Panc1 (cell line): ENCODE data around the gene PLET1. TPM values are rescaled to one million over a fixed set of nuclear protein-coding genes. Genes with fewer than 3 reads are reported as not detected.

Experiments used
- ATAC-seq: fragments of 200-7000 bp; cut with Tn5 transposase; 2 replicates; pipeline ENCODE4 v1.9.1; 2020; ENCODE audit warnings: mild to moderate bottlenecking, moderate library complexity
- BruUV-seq: library from RNA; stranded (reverse); fragments of 400-500 nt; replicated peaks from 2 replicates; lab custom pipeline; 2021; lab: Mats Ljungman, UMichigan
- CTCF ChIA-PET: fragments of 300-600 bp; sonication (Branson Sonifier 250); formaldehyde crosslinking; loops from one replicate; lab custom pipeline; 2022; ENCODE audit warnings: antibody characterized with exemption; lab: Charles Lee
- POLR2A ChIA-PET: fragments of 300-600 bp; sonication (Branson Sonifier 250); formaldehyde crosslinking; loops from one replicate; lab custom pipeline; 2022; ENCODE audit warnings: antibody characterized with exemption; lab: Charles Lee
- DNase-seq: peaks from one replicate; pipeline ENCODE4 v3.0.0-alpha.2; 2010; ENCODE audit warnings: low read depth, low spot score
- H3K27ac ChIP-seq: 2 replicates; pipeline ENCODE4 v1.5.1; 2011; ENCODE audit warnings: mild to moderate bottlenecking, low read length, inconsistent platforms
- H3K27me3 ChIP-seq: fragments of 200-500 bp; sonication (Bioruptor generic); 2 replicates; pipeline ENCODE4 v1.6.0; 2014; ENCODE audit warnings: low read length, inconsistent platforms; ENCODE audit not compliant: control insufficient read depth, insufficient read depth
- H3K36me3 ChIP-seq: fragments of 200-500 bp; sonication (Bioruptor generic); 2 replicates; pipeline ENCODE4 v1.5.1; 2014; ENCODE audit warnings: inconsistent platforms, mild to moderate bottlenecking, low read length, moderate library complexity; ENCODE audit not compliant: control insufficient read depth, insufficient read depth
- H3K4me1 ChIP-seq: 2 replicates; pipeline ENCODE4 v1.5.1; 2011; ENCODE audit warnings: inconsistent platforms, mild to moderate bottlenecking, low read length, moderate library complexity; ENCODE audit not compliant: control insufficient read depth, insufficient read depth
- H3K4me3 ChIP-seq, 2 experiments: 2 replicates each; pipeline ENCODE4 v1.5.1; 2011 to 2012; ENCODE audit warnings: low read depth in 2 of 2, low read length in 2 of 2, mild to moderate bottlenecking in 2 of 2, inconsistent platforms in 1 of 2, moderate library complexity in 1 of 2
- H3K9me3 ChIP-seq: fragments of 200-500 bp; sonication (Bioruptor generic); 2 replicates; pipeline ENCODE4 v1.5.1; 2014; ENCODE audit warnings: low read depth, mild to moderate bottlenecking, inconsistent platforms, low read length, moderate library complexity; ENCODE audit not compliant: control insufficient read depth, insufficient read depth
- POLR2AphosphoS5 ChIP-seq: IDR thresholded peaks from 2 replicates; pipeline ENCODE4 v1.6.1; 2012; ENCODE audit warnings: mild to moderate bottlenecking, low read depth, low read length, moderate library complexity
- SIN3A ChIP-seq: IDR thresholded peaks from 2 replicates; pipeline ENCODE4 v1.6.1; 2012; ENCODE audit warnings: low read depth, mild to moderate bottlenecking, low read length, moderate library complexity, borderline replicate concordance; ENCODE audit not compliant: insufficient read depth
- TCF7L2 ChIP-seq: IDR thresholded peaks from 2 replicates; pipeline ENCODE4 v1.6.1; 2011; ENCODE audit warnings: mild to moderate bottlenecking, low read depth, low read length, inconsistent platforms
- in situ Hi-C: cut with HindIII; loops from 2 replicates; pipeline ENCODE4 v1.10.0; 2016; ENCODE audit warnings: low sequenced_read_pairs, low pct_unique_long_range_greater_than_20kb
- intact Hi-C: fragments of 100-400 bp; cut with micrococcal nuclease; formaldehyde crosslinking; loops from one replicate; pipeline ENCODE4 v1.10.0; 2022; ENCODE audit not compliant: unreplicated experiment
- total RNA-seq: library from RNA; stranded (reverse); gene quantifications from one replicate; pipeline ENCODE4 v1.2.1, GENCODE V29; 2021; ENCODE audit not compliant: unreplicated experiment
- TF ChIP-seq, protein P1 (sequence below), 2 experiments: IDR thresholded peaks; 2 replicates each; pipeline ENCODE4 v1.6.1; 2011 to 2012; ENCODE audit warnings: low read depth in 2 of 2, control low read depth in 1 of 2, low read length in 1 of 2, mild to moderate bottlenecking in 1 of 2, moderate library complexity in 1 of 2; ENCODE audit not compliant: insufficient read depth in 1 of 2
- TF ChIP-seq, protein P2 (sequence below): fragments of 450-650 bp; IDR thresholded peaks from 2 replicates; pipeline ENCODE4 v1.5.1; 2017; ENCODE audit warnings: mild to moderate bottlenecking

Gene PLET1
- total RNA-seq, 1 experiment from 2014 or later = not detected

DNA sequence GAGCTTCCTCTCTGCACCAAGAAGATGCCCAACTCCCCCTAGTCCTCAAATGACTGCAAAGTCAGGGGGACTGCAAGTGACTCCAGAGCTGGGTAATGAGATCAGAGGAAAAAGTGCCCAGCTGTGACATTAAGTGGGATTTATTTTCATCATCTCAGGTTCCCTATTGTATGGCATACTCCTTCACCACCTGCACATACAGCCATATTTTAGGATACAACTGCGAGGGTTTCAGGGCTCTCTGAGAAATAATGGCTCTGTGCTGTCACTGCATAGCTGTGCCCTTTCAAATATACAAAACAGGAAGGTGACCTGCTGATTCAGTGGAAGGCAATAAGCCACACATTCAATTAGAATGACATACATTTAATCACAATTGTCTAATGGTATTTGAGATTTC is 45.6 kb upstream of the PLET1 start:
- in situ Hi-C loops (no loop called here), intact Hi-C loops (no loop called here)
- no peaks in the 10 kb centered on the region for H3K4me1 ChIP-seq
- no peak for ATAC-seq
- DNase-seq = no peak
- H3K9me3 ChIP-seq = no peaks in the 10 kb centered on the region
- TF ChIP-seq TCF7L2 (no peak), SIN3A (no peak), POLR2AphosphoS5 (no peak)
- TF ChIP-seq, protein P1, sequence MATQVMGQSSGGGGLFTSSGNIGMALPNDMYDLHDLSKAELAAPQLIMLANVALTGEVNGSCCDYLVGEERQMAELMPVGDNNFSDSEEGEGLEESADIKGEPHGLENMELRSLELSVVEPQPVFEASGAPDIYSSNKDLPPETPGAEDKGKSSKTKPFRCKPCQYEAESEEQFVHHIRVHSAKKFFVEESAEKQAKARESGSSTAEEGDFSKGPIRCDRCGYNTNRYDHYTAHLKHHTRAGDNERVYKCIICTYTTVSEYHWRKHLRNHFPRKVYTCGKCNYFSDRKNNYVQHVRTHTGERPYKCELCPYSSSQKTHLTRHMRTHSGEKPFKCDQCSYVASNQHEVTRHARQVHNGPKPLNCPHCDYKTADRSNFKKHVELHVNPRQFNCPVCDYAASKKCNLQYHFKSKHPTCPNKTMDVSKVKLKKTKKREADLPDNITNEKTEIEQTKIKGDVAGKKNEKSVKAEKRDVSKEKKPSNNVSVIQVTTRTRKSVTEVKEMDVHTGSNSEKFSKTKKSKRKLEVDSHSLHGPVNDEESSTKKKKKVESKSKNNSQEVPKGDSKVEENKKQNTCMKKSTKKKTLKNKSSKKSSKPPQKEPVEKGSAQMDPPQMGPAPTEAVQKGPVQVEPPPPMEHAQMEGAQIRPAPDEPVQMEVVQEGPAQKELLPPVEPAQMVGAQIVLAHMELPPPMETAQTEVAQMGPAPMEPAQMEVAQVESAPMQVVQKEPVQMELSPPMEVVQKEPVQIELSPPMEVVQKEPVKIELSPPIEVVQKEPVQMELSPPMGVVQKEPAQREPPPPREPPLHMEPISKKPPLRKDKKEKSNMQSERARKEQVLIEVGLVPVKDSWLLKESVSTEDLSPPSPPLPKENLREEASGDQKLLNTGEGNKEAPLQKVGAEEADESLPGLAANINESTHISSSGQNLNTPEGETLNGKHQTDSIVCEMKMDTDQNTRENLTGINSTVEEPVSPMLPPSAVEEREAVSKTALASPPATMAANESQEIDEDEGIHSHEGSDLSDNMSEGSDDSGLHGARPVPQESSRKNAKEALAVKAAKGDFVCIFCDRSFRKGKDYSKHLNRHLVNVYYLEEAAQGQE (IDR thresholded peaks at IDR 0.05; ENCODE audit: insufficient read depth in 1 of 2, low read depth in 2 of 2, low read length in 1 of 2) = no peak
- TF ChIP-seq, protein P2, sequence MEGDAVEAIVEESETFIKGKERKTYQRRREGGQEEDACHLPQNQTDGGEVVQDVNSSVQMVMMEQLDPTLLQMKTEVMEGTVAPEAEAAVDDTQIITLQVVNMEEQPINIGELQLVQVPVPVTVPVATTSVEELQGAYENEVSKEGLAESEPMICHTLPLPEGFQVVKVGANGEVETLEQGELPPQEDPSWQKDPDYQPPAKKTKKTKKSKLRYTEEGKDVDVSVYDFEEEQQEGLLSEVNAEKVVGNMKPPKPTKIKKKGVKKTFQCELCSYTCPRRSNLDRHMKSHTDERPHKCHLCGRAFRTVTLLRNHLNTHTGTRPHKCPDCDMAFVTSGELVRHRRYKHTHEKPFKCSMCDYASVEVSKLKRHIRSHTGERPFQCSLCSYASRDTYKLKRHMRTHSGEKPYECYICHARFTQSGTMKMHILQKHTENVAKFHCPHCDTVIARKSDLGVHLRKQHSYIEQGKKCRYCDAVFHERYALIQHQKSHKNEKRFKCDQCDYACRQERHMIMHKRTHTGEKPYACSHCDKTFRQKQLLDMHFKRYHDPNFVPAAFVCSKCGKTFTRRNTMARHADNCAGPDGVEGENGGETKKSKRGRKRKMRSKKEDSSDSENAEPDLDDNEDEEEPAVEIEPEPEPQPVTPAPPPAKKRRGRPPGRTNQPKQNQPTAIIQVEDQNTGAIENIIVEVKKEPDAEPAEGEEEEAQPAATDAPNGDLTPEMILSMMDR = no peak
- ChIA-PET POLR2A (no interaction called here), CTCF (no interaction called here)
- H3K27ac ChIP-seq = no peak overlapping the region
- H3K27me3 ChIP-seq = peaks cover 10% of the 10 kb centered on the region; the same call in 1 of the 2 replicates
- no peak overlapping the region for H3K4me3 ChIP-seq
- BruUV-seq = no TSS peak
- H3K36me3 ChIP-seq = no peaks in the 10 kb centered on the region

DNA sequence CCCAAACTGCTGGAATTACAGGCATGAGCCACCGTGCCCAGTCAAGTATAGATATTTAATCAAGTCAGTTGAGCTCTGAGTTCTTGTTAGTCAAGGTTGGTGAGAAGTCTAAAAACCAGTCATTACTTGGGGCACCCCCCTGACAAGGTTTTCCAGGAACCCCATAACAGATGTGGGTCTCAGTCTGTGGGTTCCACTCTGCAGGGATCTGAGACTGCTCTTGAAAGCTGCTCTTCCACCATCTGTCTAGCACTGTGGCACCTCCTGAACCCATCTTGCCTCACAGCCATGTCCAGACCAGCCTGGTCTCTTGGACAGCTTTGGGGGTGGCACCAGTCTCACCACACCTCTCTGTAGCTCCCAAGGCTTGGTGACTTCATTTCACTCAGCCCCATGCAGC is 44.3 kb upstream of the PLET1 start:
- Histone ChIP-seq H3K4me1 (no peaks in the 10 kb centered on the region), H3K27me3 (peaks cover 4% of the 10 kb centered on the region; the same call in 1 of the 2 replicates), H3K9me3 (no peaks in the 10 kb centered on the region), H3K27ac (no peak overlapping the region), H3K36me3 (no peaks in the 10 kb centered on the region), H3K4me3 (no peak overlapping the region)
- in situ Hi-C loops = no loop called here
- TF ChIP-seq, protein P2 = no peak
- TF ChIP-seq TCF7L2 = no peak
- TF ChIP-seq POLR2AphosphoS5 = no peak
- no peak for TF ChIP-seq SIN3A
- TF ChIP-seq, protein P1 (IDR thresholded peaks at IDR 0.05; ENCODE audit: insufficient read depth in 1 of 2, low read depth in 2 of 2, low read length in 1 of 2) = no peak
- intact Hi-C loops = no loop called here
- no TSS peak for BruUV-seq
- no peak for DNase-seq
- ChIA-PET POLR2A (no interaction called here), CTCF (interaction anchor here (0.6 kb wide), 1 partner anchor 24 kb away, joined by 9 read pairs; no protein-coding TSS in a partner anchor)
- no peak for ATAC-seq
